DND-41 (cell line): Measurements from ENCODE around the gene PPP1R14C.

ENCODE experiments used
- EZH2 ChIP-seq: IDR thresholded peaks from 3 replicates; pipeline ENCODE4 v1.6.1; 2012; ENCODE audit warnings: borderline replicate concordance, low read depth, mild to moderate bottlenecking, moderate library complexity, low read length, inconsistent platforms; ENCODE audit not compliant: severe bottlenecking
- TF ChIP-seq, protein P1 (sequence below): IDR thresholded peaks from 2 replicates; pipeline ENCODE4 v1.5.1; 2012; ENCODE audit warnings: borderline replicate concordance, low read length, moderate library complexity, mild to moderate bottlenecking; ENCODE audit not compliant: poor library complexity, severe bottlenecking; ENCODE audit errors: extremely low read depth

- TF ChIP-seq EZH2, result no peak
- TF ChIP-seq, protein P1, sequence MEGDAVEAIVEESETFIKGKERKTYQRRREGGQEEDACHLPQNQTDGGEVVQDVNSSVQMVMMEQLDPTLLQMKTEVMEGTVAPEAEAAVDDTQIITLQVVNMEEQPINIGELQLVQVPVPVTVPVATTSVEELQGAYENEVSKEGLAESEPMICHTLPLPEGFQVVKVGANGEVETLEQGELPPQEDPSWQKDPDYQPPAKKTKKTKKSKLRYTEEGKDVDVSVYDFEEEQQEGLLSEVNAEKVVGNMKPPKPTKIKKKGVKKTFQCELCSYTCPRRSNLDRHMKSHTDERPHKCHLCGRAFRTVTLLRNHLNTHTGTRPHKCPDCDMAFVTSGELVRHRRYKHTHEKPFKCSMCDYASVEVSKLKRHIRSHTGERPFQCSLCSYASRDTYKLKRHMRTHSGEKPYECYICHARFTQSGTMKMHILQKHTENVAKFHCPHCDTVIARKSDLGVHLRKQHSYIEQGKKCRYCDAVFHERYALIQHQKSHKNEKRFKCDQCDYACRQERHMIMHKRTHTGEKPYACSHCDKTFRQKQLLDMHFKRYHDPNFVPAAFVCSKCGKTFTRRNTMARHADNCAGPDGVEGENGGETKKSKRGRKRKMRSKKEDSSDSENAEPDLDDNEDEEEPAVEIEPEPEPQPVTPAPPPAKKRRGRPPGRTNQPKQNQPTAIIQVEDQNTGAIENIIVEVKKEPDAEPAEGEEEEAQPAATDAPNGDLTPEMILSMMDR, result no peak
Observed at GRCh38 chr6:150116200-150116800, 26.5 kb upstream of the PPP1R14C start.
